ENCODE results near the gene ARID4A. TPM values are rescaled to one million over a fixed set of nuclear protein-coding genes. Genes with fewer than 3 reads are reported as not detected.

The ARID4A gene
- total and polyA plus RNA-seq, 2 donors (not counting 3 experiments of a cell fraction or from before 2014, with no cell fraction given) = 3.7 to 20.0 TPM

DNA sequence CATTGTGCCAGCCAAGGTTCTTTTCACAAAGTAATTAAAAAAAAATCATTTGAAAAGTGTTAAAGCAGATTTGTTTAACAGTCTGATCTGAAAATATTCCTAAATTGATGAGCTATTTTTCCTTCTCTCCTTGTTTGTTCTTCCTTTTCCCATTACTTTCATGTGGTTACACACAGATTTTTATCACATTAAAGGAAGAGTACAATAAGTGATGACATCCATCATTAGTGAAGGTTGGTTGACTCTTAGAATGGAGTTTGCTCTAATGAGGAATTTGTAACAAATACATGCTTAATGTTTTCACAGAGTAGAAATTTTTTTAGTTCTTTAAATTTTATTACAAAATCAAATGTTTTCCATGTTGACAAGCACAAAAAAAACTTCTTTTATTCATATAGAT lies 78.4 kb downstream of the ARID4A start:
- Histone ChIP-seq H3K9ac (replicated peaks; ENCODE audit: extremely low read depth, insufficient read depth, low read length) (no peak overlapping the region), H3K36me3 (ENCODE audit: control insufficient read depth in 2 of 2, extremely low read depth in 1 of 2, insufficient read depth in 2 of 2, low read length in 2 of 2) (peaks cover 0 to 3% of the 10 kb centered on the region in 2 experiments), H3K4me3 (replicated peaks in 1 of 3; ENCODE audit: insufficient read depth in 1 of 3, low read depth in 1 of 3, low read length in 3 of 3) (no peak overlapping the region), H4K20me1 (replicated peaks; ENCODE audit: control insufficient read depth, extremely low read depth, insufficient read depth, low read length) (no peaks in the 10 kb centered on the region), H3K9me1 (replicated peaks; ENCODE audit: control insufficient read depth, extremely low read depth, insufficient read depth, low read length) (no peaks in the 10 kb centered on the region), H3K9me3 (replicated peaks; ENCODE audit: control insufficient read depth, insufficient read depth, low read length) (no peaks in the 10 kb centered on the region), H3K79me2 (ENCODE audit: control insufficient read depth, insufficient read depth, low read length) (no peaks in the 10 kb centered on the region), H3K4me1 (ENCODE audit: control insufficient read depth, extremely low read depth, insufficient read depth, low read length) (no peaks in the 10 kb centered on the region), H3K4me2 (ENCODE audit: insufficient read depth, low read length) (no peak overlapping the region), H3K27me3 (ENCODE audit: control insufficient read depth in 2 of 2, insufficient read depth in 2 of 2, low read length in 2 of 2) (no peaks in the 10 kb centered on the region), H3K27ac (ENCODE audit: insufficient read depth, low read depth, low read length) (no peak overlapping the region), H2AFZ (ENCODE audit: low read depth, low read length) (no peak overlapping the region)
- TF ChIP-seq, protein P1, sequence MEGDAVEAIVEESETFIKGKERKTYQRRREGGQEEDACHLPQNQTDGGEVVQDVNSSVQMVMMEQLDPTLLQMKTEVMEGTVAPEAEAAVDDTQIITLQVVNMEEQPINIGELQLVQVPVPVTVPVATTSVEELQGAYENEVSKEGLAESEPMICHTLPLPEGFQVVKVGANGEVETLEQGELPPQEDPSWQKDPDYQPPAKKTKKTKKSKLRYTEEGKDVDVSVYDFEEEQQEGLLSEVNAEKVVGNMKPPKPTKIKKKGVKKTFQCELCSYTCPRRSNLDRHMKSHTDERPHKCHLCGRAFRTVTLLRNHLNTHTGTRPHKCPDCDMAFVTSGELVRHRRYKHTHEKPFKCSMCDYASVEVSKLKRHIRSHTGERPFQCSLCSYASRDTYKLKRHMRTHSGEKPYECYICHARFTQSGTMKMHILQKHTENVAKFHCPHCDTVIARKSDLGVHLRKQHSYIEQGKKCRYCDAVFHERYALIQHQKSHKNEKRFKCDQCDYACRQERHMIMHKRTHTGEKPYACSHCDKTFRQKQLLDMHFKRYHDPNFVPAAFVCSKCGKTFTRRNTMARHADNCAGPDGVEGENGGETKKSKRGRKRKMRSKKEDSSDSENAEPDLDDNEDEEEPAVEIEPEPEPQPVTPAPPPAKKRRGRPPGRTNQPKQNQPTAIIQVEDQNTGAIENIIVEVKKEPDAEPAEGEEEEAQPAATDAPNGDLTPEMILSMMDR (IDR thresholded peaks at IDR 0.05; ENCODE audit: extremely low read depth in 1 of 2, insufficient read depth in 1 of 2, low read depth in 1 of 2, low read length in 2 of 2) = no peak
- TF ChIP-seq FOS (IDR thresholded peaks at IDR 0.05; ENCODE audit: borderline replicate concordance, insufficient read depth, low read length) (no peak), JUN (IDR thresholded peaks at IDR 0.05; ENCODE audit: borderline replicate concordance, insufficient read depth, insufficient read length, low read depth) (no peak), EZH2 (IDR thresholded peaks at IDR 0.05; ENCODE audit: borderline replicate concordance, low read depth, low read length, severe bottlenecking) (no peak), POLR2A (IDR thresholded peaks at IDR 0.05; ENCODE audit: low read depth, low read length) (no peak), GATA2 (IDR thresholded peaks at IDR 0.05; ENCODE audit: insufficient read depth, insufficient read length, low read depth, low read length) (no peak), MYC (IDR thresholded peaks at IDR 0.05; ENCODE audit: low read depth, low read length) (no peak), POLR2AphosphoS5 (IDR thresholded peaks at IDR 0.05; ENCODE audit: insufficient read depth, low read depth, low read length) (no peak)
- TF ChIP-seq, protein P2, sequence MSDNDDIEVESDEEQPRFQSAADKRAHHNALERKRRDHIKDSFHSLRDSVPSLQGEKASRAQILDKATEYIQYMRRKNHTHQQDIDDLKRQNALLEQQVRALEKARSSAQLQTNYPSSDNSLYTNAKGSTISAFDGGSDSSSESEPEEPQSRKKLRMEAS (IDR thresholded peaks at IDR 0.05; ENCODE audit: insufficient read depth, insufficient read length) = no peak
- no peak for FAIRE-seq
- ChIA-PET POLR2A (no interaction called here), CTCF (no interaction called here)
- dilution Hi-C loops (cut with MboI; ENCODE audit: extremely low pct_ligation_motif_present, low sequenced_read_pairs) = no loop called here
- no peak for DNase-seq (ENCODE audit: low read depth, low spot score)
- BruUV-seq (replicated peaks) = no TSS peak
- intact Hi-C loops (cut with micrococcal nuclease) = no loop called here

Data from endothelial cell of umbilical vein (primary cell).